Epithelial cell of alveolus of lung (primary cell): ENCODE results near the gene GFOD1. TPM values are rescaled to one million over a fixed set of nuclear protein-coding genes. Genes with fewer than 3 reads are reported as not detected.

Experiments used
- total RNA-seq: library from RNA; depleted of rRNA; stranded (reverse); fragments of >200 nt; gene quantifications from 2 replicates; pipeline ENCODE4 v1.2.1, GENCODE V29; 2015

The GFOD1 gene, protein sequence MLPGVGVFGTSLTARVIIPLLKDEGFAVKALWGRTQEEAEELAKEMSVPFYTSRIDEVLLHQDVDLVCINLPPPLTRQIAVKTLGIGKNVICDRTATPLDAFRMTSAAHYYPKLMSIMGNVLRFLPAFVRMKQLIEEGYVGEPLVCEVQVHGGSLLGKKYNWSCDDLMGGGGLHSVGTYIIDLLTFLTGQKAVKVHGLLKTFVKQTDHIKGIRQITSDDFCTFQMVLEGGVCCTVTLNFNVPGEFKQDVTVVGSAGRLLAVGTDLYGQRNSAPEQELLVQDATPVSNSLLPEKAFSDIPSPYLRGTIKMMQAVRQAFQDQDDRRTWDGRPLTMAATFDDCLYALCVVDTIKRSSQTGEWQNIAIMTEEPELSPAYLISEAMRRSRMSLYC
- 2.6 and 2.8 TPM in 2 replicates for total RNA-seq

DNA sequence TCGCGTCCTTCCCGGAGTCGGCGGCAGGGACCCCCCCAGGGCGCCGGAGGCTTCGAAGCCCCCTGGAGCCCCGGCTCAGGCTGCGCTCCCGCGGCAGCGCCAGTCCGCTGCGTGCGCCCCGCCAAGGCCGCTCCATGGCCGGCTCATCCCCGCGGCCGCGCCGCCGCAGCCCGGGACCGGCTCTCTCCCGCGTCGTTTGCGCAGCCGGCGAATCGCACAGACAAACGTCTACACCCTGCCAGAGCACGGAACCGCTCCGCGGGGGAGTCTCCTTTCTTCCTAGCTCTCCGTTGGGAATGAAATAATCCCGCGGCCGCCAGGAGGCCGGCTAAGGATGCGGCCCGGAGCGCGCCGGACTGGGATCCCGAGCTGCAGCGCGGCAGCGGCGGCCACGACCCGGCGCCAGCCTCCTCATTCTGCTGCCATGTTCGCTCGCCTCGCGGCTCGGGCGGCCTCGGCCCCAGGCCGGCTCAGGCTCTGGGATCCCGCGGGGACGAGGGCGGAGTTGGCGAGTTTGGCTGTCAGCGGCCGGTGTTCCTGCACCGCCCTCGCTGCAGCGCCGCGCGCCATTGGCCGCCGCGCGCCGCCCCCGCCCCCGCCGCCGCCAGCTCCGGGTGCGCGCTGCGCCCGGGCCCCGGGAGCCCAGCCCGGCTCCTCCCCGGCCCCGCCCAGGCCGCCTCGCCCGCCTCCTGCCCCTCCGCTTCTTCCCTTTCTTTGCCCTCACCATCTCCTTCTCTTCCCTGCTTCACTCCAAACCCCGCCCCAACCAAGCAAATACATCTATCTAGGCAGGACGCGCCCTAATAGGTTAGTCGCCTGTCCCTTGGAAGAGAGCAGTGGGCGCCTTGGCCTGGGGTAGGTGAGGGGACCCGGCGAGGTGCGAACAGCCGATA lies at the start of gene GFOD1:
Gene GFOD1, minus strand, starts transcription at position 479 of the 893 bp plus-strand sequence. CDS start 710 bp downstream, outside the sequence.

DNA sequence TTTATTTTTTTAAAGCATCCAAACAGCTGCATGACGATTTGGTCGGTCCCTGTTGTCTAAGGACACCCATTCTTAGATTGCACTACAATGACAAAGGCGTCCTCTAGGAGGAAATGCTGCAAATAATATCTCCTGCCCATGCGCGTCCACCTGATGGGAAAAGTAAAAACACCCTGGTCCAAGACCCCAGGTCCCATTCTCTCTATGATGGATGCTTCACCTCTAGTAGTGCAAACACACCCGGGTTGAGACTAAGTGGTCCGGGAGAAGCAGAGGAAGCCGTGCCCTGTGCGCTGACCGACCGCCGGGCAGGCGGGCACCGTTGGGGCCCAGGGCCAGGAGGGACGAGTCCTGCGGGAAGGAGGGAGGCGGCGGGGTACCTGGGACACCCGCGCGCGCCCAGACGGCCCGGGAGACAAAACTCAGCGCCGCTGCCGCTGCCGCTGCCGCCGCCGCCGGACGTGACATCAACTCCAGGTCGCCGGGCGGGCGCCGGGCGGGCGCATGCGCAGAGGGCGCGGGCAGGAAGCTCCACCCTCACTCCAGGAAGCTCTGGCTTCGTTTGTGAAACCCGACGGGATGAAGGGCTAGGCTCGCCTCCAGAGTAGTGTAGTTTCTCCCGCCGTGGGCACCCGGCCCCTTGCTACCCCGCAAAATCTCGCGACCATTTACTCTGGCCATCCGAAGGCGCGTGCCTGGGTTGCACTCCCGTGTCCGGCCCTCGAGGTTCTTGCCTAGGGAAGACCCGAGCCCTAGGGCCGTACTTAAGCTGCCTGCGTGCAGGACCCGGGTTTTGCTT lies 159.1 kb downstream of the GFOD1 start, which contains the start of gene TBC1D7:
Gene TBC1D7, minus strand, starts transcription at position 462 of the 799 bp plus-strand sequence. CDS start 1,639 bp downstream, outside the sequence.

Other genes starting within 250 kb of the GFOD1 start
- gene TBC1D7, start 159.1 kb downstream of the GFOD1 start, total RNA-seq = 19.7 and 22.9 TPM in 2 replicates
- 7.8 and 9.9 TPM in 2 replicates for gene SIRT5, start 87.0 kb upstream of the GFOD1 start, total RNA-seq
- 50.5 and 70.2 TPM in 2 replicates for gene NOL7, start 127.7 kb upstream of the GFOD1 start, total RNA-seq
- gene RANBP9, start 224.2 kb upstream of the GFOD1 start, total RNA-seq = 21.1 and 32.5 TPM in 2 replicates